Neural cell (in vitro differentiated cells): ENCODE data around the gene LPCAT1.

ENCODE experiments used
- CTCF ChIP-seq: fragments of 450-650 bp; IDR thresholded peaks from 2 replicates; pipeline ENCODE4 v1.5.1; 2014; ENCODE audit warnings: antibody characterized with exemption, mild to moderate bottlenecking, moderate library complexity; ENCODE audit not compliant: poor library complexity, severe bottlenecking
- POLR2AphosphoS5 ChIP-seq: IDR thresholded peaks from 2 replicates; pipeline ENCODE4 v1.6.1; 2012

- TF ChIP-seq POLR2AphosphoS5 (no peak), CTCF (no peak)
Observed at GRCh38 chr5:1416856-1417469, 106.8 kb downstream of the LPCAT1 start.
